ENCODE data around the gene SPTLC1. TPM values are rescaled to one million over a fixed set of nuclear protein-coding genes. Genes with fewer than 3 reads are reported as not detected.
"Not testable (repeated sequence)": the region's sequence is repeated elsewhere in the genome, so short reads cannot be mapped to it uniquely, and the experiment has no call there.

The SPTLC1 gene
- total RNA-seq, 1 donor from 2014 or later: 85.1 TPM

DNA sequence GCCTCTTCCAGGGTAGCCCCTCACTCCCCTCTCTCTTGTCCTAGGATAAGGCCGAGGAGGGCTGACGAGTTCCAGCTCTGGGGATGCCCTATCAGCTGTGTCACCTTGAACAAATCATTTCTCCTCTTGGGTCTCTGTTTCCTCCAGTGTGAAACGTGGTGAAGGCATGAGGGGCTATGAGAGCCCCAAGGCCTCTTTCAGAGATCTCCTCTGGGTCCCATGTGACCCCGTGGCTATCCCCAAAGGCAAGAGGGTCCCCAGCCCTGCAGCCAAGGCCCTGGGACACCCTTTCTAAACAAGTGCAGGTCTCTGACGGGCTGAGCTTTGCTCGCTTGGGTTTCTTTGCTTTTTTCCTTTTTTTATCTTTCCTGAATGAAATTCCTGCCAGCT, 25.5 kb upstream of the SPTLC1 start:
- DNase-seq (ENCODE audit: low read depth in 2 of 2): no peak

DNA sequence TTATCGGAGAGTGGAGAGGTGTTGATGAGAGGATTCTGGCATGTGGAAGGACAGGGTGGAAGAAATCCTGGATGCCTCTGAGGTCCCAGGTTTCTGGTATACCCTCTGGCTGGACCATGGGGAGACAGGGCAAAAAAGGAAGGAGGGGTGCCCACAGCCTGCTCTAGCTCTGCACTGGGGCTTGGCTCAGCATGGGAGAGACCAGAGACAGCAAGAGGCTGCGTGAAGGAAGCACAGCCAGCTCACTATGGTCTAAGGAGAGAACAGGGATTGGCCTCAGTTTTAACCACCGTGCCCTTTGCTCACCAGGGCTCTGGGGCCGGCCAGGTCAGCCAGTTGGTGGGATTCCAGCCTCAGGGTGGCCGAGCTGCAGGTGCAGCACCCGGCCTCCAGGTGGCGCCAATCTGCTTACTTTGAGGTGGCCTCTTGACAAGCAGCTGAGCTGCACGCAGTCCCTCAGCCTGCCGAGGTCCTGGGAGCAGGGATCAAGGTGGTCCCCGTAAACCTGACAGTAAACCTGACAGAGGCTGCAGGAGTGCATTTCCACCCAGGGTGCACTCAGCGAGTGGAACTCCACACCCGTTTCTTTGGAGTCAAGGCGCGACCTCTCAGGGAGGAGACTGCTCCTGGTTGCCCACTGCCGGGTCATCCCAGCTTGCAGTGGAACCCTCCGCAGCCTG, 25.0 kb upstream of the SPTLC1 start:
- DNase-seq (ENCODE audit: low read depth in 2 of 2): peak in 1 of 2 donors; percentile 71

DNA sequence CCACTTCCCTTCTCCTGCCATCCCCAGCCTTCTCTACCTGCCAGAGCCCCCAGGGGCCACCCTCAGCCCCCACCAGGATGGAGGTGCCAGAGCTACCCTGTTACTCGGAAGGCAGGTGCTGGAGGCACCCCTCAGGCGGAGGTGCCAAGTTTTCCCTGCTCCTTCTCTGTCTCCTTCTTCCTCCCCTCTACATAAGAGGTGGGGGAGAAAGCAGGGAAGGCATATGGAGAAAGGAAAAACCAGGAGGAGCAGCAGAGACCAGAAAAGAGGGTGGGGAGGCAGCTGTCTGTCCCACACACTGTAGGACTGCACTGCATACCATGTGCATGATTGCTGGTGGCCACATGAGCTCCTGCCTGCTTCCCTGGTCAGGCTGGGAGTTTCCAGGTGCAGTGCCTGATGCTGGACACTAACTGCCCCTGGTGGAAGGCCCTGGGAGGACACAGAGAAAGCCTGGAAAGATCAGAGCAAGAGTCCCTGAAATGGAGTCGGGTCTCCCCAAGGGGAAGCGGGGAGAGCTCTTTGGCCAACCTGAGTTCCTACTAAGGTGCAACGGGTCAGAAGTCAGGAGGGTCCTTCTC, 23.8 kb upstream of the SPTLC1 start:
- DNase-seq (ENCODE audit: low read depth in 2 of 2): peak in 1 of 2 donors; percentile 17

DNA sequence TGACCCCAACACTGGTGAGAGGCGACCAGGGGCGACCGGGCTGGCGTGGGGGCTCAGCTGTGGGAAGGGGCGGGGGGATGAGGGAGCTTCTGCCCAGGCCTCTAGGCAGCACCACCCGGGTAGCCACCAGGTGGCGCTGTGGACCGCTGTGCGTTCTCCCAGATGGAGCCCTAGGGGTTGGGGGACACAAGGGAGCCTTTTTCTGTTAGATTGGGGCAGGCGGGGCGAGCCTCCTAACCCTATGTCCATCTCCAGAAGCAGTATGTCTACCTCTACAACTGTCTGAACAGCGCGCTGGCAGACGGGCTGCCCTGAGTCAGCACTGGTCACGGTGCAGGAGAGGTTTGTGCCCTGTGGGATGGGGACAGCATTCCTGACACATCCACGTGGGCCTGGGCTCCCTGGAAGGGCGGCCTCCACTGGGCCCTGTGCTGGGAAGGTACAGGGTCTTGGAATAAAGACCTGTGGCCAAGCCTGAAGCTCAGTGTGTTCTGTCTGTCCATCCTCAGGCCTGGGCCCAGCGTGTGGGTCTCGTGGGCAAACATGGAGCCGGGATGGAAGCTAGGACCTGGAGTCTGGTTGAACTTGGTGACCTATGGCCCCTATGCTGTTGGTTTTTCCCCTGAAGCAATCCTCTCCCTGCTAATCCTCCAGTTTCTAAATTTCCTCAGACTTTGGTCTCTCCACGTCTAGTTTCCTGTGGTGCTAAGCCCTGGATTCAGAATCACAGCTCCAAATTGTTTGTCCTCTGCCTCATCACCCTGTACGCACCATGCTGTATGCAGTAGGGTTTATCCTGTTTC, 23.1 kb upstream of the SPTLC1 start:
- DNase-seq (ENCODE audit: low read depth in 2 of 2): peak in 1 of 2 donors; percentile 62

DNA sequence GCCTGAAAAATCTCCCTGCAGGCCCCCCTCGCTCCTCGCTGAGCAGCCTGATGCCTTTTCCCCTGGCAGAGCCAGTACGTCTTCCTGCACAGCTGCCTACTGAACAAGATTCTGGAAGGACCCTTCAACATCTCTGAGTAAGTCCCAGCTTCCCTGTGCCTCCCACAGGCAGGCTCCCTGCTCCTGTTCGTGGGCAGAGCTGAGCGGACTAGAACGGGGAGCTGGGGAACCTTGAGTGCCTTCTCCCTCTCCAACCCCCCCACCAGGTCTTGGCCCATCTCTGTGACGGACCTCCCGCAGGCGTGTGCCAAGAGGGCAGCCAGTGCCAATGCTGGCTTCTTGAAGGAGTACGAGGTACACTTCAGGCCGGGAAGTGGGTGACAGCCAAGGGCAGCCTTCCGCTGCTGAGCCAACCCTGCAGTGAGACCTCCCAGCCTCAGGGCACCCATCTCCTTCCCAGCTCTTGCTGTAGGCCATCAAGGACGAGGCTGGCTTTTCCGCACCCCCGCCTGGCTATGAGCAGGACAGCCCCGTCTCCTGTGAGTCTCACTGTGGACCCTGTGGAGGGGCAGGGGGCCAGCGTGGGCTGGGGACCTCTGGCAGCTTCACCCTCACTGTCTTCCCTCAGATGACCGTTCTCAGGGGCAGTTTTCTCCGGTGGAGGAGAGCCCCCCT, 21.1 kb upstream of the SPTLC1 start:
- no peak for DNase-seq (ENCODE audit: low read depth in 2 of 2)

DNA sequence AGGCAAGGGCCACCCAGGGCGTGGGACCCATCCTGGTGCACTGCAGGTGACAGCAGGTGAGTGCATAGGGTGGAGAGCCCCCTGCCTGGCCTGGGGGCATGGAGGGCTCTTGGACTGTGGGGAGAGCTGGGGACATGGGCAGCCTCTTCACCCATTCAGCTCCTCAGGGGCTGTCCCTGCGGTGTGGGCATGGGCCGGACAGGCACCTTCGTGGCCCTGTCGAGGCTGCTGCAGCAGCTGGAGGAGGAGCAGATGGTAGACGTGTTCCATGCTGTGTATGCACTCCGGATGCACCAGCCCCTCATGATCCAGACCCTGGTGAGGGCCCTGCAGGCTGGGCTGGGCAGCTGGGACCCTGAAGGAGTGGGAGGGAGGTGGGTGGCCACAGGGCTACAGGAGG, 20.4 kb upstream of the SPTLC1 start:
- DNase-seq (ENCODE audit: low read depth in 2 of 2): no peak

DNA sequence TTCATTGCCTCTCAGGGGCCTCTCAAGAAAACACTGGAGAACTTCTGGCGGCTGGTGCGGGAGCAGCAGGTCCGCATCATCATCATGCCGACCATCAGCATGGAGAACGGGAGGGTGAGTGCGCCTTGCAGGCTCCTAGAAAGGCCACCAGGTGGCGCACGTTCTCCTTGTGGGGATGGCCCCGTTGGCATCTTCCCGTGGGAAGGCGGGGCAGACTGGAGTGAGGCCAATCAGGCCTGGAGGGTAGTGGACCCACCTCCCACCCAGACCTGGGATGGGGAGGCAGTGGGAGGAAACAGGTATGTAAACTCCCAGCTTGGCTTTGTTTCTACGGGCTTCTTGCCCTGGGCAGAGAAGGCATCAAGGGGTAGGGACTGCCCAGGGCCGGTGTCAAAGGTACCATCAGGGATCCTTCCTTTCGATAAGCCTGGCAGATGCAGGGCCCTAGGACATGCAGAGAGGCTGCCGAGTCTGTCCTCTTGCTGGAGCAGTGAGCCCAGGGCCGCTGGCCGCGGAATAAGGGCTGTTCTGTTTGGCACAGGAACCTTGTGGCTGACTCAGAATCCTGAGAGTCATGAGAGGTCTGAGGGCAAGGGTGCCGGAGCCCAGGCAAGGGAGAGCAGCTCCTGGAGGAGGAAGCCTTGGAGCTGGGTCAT, 18.9 kb upstream of the SPTLC1 start:
- peak in 1 of 2 donors; percentile 76 for DNase-seq (ENCODE audit: low read depth in 2 of 2)

DNA sequence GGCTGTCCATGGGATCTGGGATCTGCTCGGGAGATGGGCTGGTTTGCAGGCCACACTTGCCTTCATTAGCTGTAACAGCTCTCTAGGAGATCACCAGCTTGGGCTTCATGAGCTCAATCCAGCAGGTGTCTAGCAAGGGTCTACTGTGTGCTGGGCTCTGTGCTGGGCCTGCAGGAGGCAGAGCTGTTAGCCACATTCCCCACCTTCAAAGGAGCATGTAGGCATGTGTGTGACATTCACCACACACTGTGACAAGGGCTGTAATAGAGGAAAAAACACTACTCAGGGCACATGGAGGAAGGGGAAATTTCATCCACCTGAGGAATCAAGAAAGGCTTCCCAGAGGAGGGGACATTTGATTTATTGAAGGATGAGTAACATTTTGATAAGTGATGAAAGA, 17.7 kb upstream of the SPTLC1 start:
- DNase-seq (ENCODE audit: low read depth in 2 of 2): not testable (repeated sequence)

DNA sequence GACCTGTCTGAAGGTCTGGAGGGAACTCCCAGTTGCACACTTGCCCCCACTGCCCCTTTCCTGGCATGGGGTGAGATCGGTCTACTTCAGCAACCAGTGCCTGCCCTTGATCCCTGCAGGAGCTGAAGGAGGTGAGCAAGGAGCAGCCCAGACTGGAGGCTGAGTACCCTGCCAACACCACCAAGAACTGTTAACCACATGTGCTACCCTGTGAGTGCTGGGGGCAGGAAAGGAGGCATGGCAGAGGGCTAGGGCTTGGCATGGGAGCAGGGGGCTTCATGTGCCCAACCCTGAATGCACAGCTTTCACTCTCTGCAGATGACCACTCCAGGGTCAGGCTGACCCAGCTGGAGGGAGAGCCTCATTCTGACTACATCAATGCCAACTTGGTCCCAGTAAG, 17.3 kb upstream of the SPTLC1 start:
- no peak for DNase-seq (ENCODE audit: low read depth in 2 of 2)

DNA sequence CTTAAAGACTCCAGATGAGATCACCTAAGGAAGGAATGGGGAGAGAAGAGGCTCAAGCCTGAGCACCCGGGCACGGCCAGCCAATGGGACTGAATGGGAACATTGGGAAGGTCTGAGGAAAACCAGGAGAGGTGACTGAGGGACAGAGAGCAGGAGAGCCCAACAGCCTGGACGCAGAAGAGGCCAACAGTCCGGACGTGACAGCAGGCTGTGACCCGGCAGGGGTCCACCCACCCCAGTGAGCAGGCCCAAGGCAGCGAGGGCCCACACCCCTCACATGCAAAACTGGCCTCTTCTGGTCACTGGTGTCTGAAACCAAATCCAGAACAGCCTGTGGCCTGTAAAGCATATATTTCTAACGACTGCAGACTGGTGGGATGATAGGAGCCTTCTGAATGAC, 7.6 kb upstream of the SPTLC1 start:
- DNase-seq (ENCODE audit: low read depth in 2 of 2): no peak

DNA sequence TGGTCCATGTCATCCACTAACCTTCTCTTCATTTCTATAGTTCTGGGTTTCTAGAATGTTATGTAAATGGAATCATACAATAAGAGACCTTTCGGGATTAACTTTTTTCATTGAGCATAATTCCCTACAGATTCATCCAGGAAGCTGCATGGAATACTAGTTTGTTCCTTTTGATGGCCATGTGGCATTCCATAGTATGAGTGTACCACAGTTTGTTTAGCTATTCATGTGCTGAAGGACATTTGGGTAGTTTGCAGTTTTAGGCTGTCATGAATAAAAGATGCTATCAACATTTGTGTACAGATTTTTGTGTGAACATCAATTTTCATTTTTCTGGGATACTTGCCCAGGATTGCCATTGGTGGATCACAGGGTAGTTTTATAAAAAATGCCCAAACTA, 6.8 kb upstream of the SPTLC1 start:
- no peak for DNase-seq (ENCODE audit: low read depth in 2 of 2)

DNA sequence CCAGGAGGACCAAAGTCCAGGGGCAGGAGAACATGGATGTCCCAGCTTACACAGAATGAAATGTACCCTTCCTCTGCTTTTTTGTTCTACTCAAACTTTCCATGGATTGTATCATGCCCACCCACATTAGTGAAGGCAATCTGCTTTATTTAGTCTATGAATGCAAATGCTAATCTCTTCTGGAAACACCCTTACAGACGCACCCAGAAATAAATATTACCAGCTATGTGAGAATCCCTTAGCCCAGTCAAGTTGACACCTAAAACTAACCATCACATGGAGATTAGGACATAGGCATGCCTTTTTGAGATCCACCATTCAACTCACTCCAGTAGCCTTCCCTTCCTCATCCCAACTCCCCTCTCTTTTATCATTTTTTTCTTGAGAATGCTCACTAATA, 6.1 kb upstream of the SPTLC1 start:
- no peak for DNase-seq (ENCODE audit: low read depth in 2 of 2)

DNA sequence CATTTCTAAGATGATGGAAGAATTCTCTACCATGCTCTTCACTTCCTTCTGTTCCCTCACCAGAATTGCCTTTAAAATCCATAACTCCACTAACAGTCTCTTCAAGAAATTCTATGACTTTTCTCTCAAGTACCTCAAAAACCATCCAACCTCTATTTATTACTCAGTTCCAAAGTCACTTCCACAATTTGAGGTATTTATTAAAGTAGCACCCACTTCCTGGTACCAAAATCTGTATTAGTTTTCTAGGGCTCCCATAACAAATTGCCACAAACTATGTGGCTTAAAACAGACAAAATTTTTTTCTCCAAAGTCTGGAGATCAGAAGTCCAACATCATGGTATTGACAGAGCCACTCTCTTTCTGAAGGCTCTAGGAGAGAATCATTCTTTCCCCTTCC, 4.9 kb upstream of the SPTLC1 start:
- DNase-seq (ENCODE audit: low read depth in 2 of 2): no peak

DNA sequence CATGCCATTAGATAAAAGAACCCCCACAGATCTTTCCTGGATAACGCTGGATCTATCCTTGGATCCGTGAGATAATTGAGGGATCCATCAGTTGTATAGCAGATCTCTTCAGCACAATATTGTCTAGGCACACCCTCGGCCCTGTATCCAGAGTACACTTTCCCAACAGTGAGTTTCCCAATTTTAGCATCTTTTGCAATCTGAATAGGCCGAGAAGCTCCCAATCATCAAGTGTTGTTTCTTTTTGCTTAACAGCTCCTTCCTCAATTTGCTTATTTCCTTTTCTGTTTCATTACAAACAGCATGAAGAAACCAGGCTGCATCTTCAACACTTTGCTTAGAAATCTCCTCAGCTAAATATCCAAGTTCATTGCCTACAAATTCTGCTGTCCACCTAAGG, 4.4 kb upstream of the SPTLC1 start:
- DNase-seq (ENCODE audit: low read depth in 2 of 2): no peak

DNA sequence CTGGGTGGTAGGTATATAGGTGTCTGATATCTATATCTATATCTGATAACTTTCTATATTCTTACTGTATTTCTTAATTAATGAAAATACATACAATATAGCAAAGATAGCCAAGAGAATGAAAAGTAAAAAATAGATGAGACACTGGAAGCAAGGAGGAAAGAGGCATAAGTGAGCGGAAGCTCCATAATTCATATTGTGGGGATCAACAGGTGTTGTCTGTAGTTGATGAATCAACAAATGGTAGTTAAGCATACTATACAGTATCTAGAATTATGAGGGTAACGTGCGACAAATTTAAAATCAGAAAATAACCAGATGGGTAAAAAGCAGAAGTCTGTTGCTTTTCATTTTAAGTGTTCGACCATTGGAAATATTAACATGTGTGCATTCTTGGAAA, 7.1 kb downstream of the SPTLC1 start:
- no peak for DNase-seq (ENCODE audit: low read depth in 2 of 2)

DNA sequence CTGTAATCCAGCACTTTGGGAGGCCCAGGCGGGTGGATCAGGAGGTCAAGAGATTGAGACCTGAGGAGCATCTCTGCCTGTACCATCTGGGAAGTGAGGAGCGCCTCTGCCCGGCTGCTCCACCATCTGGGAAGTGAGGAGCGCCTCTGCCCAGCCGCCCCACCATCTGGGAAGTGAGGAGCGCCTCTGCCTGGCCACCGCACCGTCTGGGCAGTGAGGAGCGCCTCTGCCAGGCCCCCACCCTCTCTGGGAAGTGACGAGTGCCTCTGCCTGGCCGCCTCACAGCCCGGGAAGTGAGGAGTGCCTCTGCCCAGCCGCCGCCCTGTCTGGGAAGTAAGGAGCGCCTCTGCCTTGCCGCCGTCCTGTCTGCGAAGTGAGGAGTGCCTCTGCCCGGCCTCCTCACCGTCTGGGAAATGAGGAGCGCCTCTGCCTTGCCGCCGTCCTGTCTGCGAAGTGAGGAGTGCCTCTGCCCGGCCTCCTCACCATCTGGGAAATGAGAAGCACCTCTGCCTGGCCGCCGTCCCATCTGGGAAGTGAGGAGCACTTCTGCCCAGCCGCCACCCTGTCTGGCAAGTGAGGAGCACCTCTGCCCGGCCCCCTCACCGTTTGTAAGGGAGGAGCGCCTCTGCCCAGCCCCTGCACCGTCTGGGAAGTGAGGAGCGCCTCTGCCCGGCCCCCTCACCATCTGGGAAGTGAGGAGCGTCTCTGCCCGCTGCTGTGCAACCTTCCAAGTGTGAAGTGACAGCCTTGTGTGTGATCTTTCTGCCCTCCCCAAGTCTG, 9.6 kb downstream of the SPTLC1 start:
- not testable (repeated sequence) for DNase-seq (ENCODE audit: low read depth in 2 of 2)

DNA sequence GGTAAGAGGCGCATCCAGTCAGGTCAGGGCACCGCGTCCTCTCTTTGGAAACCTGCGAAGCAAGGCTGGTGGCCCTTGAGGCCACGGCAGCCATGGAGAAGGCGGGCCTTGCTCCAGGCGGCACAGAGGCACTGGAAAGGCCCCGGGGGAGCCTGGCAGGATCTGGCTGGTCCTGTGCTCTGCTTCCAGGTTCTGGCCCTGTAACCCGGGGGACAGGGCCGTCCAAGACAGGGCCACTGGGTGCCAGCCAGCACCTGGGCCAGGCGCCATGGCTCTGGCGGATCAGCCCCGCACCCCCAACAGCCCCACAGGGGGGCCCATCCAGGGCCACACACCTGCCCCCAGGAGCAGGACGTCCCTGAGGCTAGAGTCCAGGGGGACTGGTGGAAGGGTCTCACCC, 11.6 kb downstream of the SPTLC1 start:
- DNase-seq (ENCODE audit: low read depth in 2 of 2): not testable (repeated sequence)

DNA sequence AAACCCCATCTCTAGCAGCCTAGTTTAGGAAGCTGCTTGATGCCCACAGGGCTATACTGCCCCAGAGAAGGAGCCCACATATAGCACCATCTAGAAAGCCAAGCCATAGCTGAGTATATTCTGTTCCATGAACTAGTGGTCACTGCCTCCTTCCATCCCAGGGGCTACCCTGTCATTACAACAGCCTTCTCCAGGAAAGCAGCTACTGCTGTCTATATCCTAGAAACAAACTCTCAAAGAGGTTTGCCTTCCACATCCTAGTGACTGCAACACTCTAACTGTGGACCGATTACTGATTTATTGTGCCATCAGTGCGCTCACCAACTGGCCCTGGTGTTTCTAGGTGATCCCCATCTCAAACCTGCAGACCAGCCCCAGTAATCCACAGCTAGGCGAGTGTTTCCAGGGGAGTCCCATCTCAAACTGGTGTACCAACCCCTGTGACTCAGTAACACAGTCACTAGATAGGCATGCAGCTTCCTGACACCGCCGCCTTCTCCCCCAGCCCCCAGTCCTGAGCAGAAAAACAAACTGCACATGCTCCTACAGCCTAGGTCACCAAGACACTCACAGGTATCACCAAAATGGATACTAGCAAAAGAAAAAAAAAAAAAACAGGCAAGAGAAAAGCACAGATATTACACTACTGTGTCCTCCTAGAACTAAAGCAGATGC, 14.8 kb downstream of the SPTLC1 start:
- DNase-seq (ENCODE audit: low read depth in 2 of 2): peak in 1 of 2 donors; percentile 76

DNA sequence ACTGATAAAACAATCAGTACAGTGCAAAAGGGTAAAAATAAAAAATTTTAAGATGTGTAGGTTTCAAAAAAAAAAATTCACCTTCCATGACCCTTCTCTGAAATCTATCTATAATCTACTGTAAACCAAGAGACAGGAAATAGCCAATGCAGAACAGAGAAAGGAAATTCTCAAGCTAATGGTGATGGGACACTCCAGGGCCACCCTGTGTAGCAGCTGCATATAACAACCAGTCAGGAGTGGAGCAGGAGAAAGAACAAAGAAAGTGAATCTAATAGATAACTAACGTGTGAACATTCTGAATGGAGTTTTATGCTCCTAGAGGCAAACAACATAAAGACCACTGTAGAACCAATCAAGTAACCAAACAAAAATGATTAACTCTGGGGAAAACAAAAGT, 16.6 kb downstream of the SPTLC1 start:
- peak in 1 of 2 donors; percentile 26 for DNase-seq (ENCODE audit: low read depth in 2 of 2)

DNA sequence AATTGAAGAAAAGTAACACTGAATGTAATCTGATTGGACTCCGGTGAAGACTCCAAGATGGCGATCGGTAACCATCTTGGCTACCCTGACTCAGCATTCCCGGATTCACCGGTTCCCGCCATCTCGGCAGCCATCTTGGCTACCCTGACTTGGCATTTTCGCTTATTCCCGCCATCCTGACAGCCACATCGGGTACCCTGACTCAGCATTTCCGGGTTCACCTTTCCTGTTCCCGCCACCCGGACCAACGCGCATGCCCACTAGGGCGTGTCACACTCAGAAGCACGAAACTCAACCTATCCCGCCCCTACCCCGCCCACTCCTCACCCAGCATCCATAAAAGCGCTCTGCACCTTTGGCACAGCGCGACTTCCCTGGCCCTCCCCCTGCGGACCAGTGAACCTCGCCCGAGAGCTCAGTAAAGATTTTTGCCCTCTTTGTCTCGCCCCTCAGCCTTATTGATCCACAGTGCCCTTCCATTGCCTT, 17.2 kb downstream of the SPTLC1 start:
- peak; percentile 87 to 89 for DNase-seq (ENCODE audit: low read depth in 2 of 2)

Data from dermis microvascular lymphatic vessel endothelial cell (primary cell).